H1 (cell line): ENCODE results near the gene FXN. TPM values are rescaled to one million over a fixed set of nuclear protein-coding genes. Genes with fewer than 3 reads are reported as not detected.

Experiments
- CTCF ChIA-PET: fragments of 300-600 bp; sonication (Branson Sonifier 250); formaldehyde crosslinking; loops from one replicate; lab custom pipeline; 2021; ENCODE audit not compliant: partially characterized antibody; lab: Charles Lee
- POLR2A ChIA-PET: fragments of 300-600 bp; sonication (Branson Sonifier 250); formaldehyde crosslinking; loops from one replicate; lab custom pipeline; 2021; ENCODE audit warnings: inconsistent platforms; ENCODE audit not compliant: partially characterized antibody; lab: Charles Lee
- DNase-seq, 2 experiments: peaks; one replicate each; pipeline versions ENCODE4 v3.0.0 to v3.0.0-alpha.2; 2010 to 2022; ENCODE audit warnings: low spot score in 2 of 2, low read depth in 1 of 2, mixed read lengths in 1 of 2
- FAIRE-seq: peaks from 2 replicates; lab custom pipeline; 2011; peaks lifted over from hg19 to GRCh38; lab: Jason Lieb, UNC
- H2AFZ ChIP-seq: 2 replicates; pipeline ENCODE4 v1.8.1; 2012; ENCODE audit warnings: low read length, inconsistent platforms
- H2AK5ac ChIP-seq: 2 replicates; pipeline ENCODE4 v1.6.1; 2013; ENCODE audit warnings: low read depth, low read length
- H2BK120ac ChIP-seq: replicated peaks from 2 replicates; pipeline ENCODE3; 2013; ENCODE audit warnings: low read depth, low read length, inconsistent platforms
- H2BK12ac ChIP-seq: 2 replicates; pipeline ENCODE4 v1.6.1; 2013; ENCODE audit warnings: low read depth, low read length
- H2BK15ac ChIP-seq: 2 replicates; pipeline ENCODE4 v1.6.1; 2013; ENCODE audit warnings: low read length
- H2BK20ac ChIP-seq: 2 replicates; pipeline ENCODE4 v1.6.1; 2013; ENCODE audit warnings: low read length
- H2BK5ac ChIP-seq: 2 replicates; pipeline ENCODE4 v1.6.1; 2013; ENCODE audit warnings: low read depth, low read length
- H3K14ac ChIP-seq: 2 replicates; pipeline ENCODE4 v1.6.1; 2013; ENCODE audit warnings: inconsistent platforms; ENCODE audit not compliant: insufficient read length
- H3K18ac ChIP-seq: 2 replicates; pipeline ENCODE4 v1.6.1; 2013; ENCODE audit warnings: low read length; ENCODE audit errors: extremely low read depth
- H3K23ac ChIP-seq: 2 replicates; pipeline ENCODE4 v1.6.1; 2013; ENCODE audit warnings: inconsistent platforms; ENCODE audit not compliant: insufficient read length
- H3K23me2 ChIP-seq: 2 replicates; pipeline ENCODE4 v1.6.1; 2013; ENCODE audit warnings: low read depth, low read length
- H3K27ac ChIP-seq: 2 replicates; pipeline ENCODE4 v1.6.1; 2011; ENCODE audit warnings: low read depth, low read length, inconsistent platforms
- H3K27me3 ChIP-seq, 4 experiments: replicated peaks in 1 of 4; 1 replicate in 1 of 4; 2 replicates in 3 of 4; pipeline versions ENCODE4 v1.6.1 to v1.8.1; 2011 to 2013; ENCODE audit warnings: low read length in 3 of 4, mild to moderate bottlenecking in 3 of 4, inconsistent platforms in 2 of 4, mixed read lengths in 2 of 4, moderate library complexity in 1 of 4; ENCODE audit not compliant: control insufficient read depth in 3 of 4, insufficient read depth in 3 of 4; ENCODE audit errors: extremely low read depth in 1 of 4
- H3K36me3 ChIP-seq, 4 experiments: 2 replicates each; pipeline versions ENCODE4 v1.6.1 to v1.8.1; 2011 to 2013; ENCODE audit warnings: mild to moderate bottlenecking in 4 of 4, low read length in 3 of 4, moderate library complexity in 2 of 4, control low read depth in 1 of 4, inconsistent platforms in 1 of 4; ENCODE audit not compliant: insufficient read depth in 4 of 4, control insufficient read depth in 2 of 4
- H3K4ac ChIP-seq: replicated peaks from 2 replicates; pipeline ENCODE3; 2013; ENCODE audit warnings: low read length, low read depth, mixed read lengths, inconsistent platforms; ENCODE audit not compliant: insufficient read length
- H3K4me1 ChIP-seq, 4 experiments: replicated peaks in 1 of 4; 1 replicate in 1 of 4; 2 replicates in 3 of 4; pipeline versions ENCODE4 v1.6.1 to v1.8.1; 2011 to 2013; ENCODE audit warnings: low read length in 3 of 4, inconsistent platforms in 2 of 4, mixed read lengths in 1 of 4; ENCODE audit not compliant: insufficient read depth in 4 of 4, control insufficient read depth in 3 of 4
- H3K4me2 ChIP-seq, 2 experiments: 2 replicates each; pipeline versions ENCODE4 v1.6.1 to v1.8.1; 2011 to 2013; ENCODE audit warnings: low read depth in 2 of 2, low read length in 2 of 2, control low read depth in 1 of 2, inconsistent platforms in 1 of 2, mild to moderate bottlenecking in 1 of 2; ENCODE audit not compliant: insufficient read depth in 1 of 2
- H3K4me3 ChIP-seq, 4 experiments: fragments of 200-600, 300-600 bp in 1 of 4; sonication (generic), shearing (Covaris generic), sonication (Bioruptor Twin) in 1 of 4; 2 replicates each; pipeline versions ENCODE4 v1.5.1 to v1.8.1; 2011 to 2016; ENCODE audit warnings: low read length in 4 of 4, low read depth in 3 of 4, control low read depth in 2 of 4, inconsistent platforms in 2 of 4, mild to moderate bottlenecking in 2 of 4, mixed read lengths in 1 of 4, moderate library complexity in 1 of 4; ENCODE audit not compliant: insufficient read depth in 2 of 4; ENCODE audit errors: extremely low read depth in 1 of 4
- H3K56ac ChIP-seq: replicated peaks from 2 replicates; pipeline ENCODE3; 2013; ENCODE audit warnings: low read depth, mild to moderate bottlenecking, mixed read lengths, low read length, inconsistent platforms; ENCODE audit not compliant: insufficient read length
- H3K79me1 ChIP-seq: 2 replicates; pipeline ENCODE4 v1.6.1; 2013; ENCODE audit warnings: low read depth, low read length, control low read depth
- H3K79me2 ChIP-seq, 2 experiments: 2 replicates each; pipeline versions ENCODE4 v1.6.1 to v1.8.1; 2012 to 2013; ENCODE audit warnings: low read length in 2 of 2, mild to moderate bottlenecking in 2 of 2, inconsistent platforms in 1 of 2; ENCODE audit not compliant: insufficient read depth in 2 of 2, control insufficient read depth in 1 of 2
- H3K9ac ChIP-seq, 4 experiments: replicated peaks in 1 of 4; 1 replicate in 1 of 4; 2 replicates in 3 of 4; pipeline versions ENCODE4 v1.6.1 to v1.8.1; 2011 to 2013; ENCODE audit warnings: low read depth in 3 of 4, low read length in 3 of 4, control low read depth in 2 of 4, mild to moderate bottlenecking in 2 of 4, moderate library complexity in 2 of 4, inconsistent platforms in 1 of 4; ENCODE audit errors: extremely low read depth in 1 of 4
- H3K9me3 ChIP-seq, 2 experiments: 2 replicates each; pipeline versions ENCODE4 v1.6.1 to v1.8.1; 2012 to 2013; ENCODE audit warnings: mild to moderate bottlenecking in 2 of 2, moderate library complexity in 2 of 2, control low read depth in 1 of 2, inconsistent platforms in 1 of 2, low read depth in 1 of 2, low read length in 1 of 2, mixed read lengths in 1 of 2; ENCODE audit not compliant: insufficient read depth in 2 of 2
- H4K20me1 ChIP-seq, 2 experiments: replicated peaks in 1 of 2; 2 replicates each; pipeline versions ENCODE3 to v1.8.1; 2011 to 2013; ENCODE audit warnings: inconsistent platforms in 2 of 2, low read length in 2 of 2, mild to moderate bottlenecking in 1 of 2; ENCODE audit not compliant: insufficient read depth in 2 of 2, control insufficient read depth in 1 of 2
- H4K5ac ChIP-seq: 2 replicates; pipeline ENCODE4 v1.6.1; 2013; ENCODE audit warnings: low read length, low read depth, mixed read lengths, inconsistent platforms; ENCODE audit not compliant: insufficient read length
- H4K8ac ChIP-seq: 2 replicates; pipeline ENCODE4 v1.8.0; 2013; ENCODE audit warnings: mild to moderate bottlenecking, moderate library complexity, low read length, inconsistent platforms; ENCODE audit not compliant: insufficient read depth; ENCODE audit errors: extremely low read depth
- H4K91ac ChIP-seq: replicated peaks from 2 replicates; pipeline ENCODE3; 2013; ENCODE audit warnings: low read length, mixed read lengths, inconsistent platforms; ENCODE audit not compliant: insufficient read length
- RFX5 ChIP-seq: IDR thresholded peaks from 2 replicates; pipeline ENCODE4 v1.6.1; 2011; ENCODE audit warnings: low read depth, low read length, improper control_type of control experiment, borderline replicate concordance
- WGBS, 2 experiments: shearing (Covaris generic) in 1 of 2; methylation state at CpG; one replicate each; pipeline versions ENCODE4 v1.1.6 to v1.1.7; 2013 to 2015; ENCODE audit warnings: low lambda C conversion rate in 2 of 2, mixed read lengths in 2 of 2, inconsistent platforms in 1 of 2, low coverage in 1 of 2, missing lambda C conversion rate in 1 of 2; ENCODE audit not compliant: insufficient replicate concordance in 2 of 2, insufficient coverage in 1 of 2, insufficient read length in 1 of 2; ENCODE audit errors: extremely low coverage in 1 of 2, missing lambda C conversion rate in 1 of 2; 5-methylcytosine and 5-hydroxymethylcytosine counted together
- polyA plus RNA-seq, 7 experiments: library from polyadenylated mRNA; depleted of rRNA in 3 of 7; stranded (reverse) in 5 of 7; unstranded in 2 of 7; fragments of >200 nt in 5 of 7; fragments of 200-250 nt in 2 of 7; gene quantifications; 1 replicate in 5 of 7; 2 replicates in 1 of 7; 4 replicates in 1 of 7; pipeline versions ENCODE4 v1.2.1 to v1.2.3, GENCODE V29; 2011 to 2013; ENCODE audit warnings: missing spikeins in 2 of 7, mixed read lengths in 2 of 7
- total RNA-seq: library from RNA; stranded (reverse); fragmentation: NEBNext Ultra II Directional; extraction: Animal tissue kit (Norgen Biotek cat#: 25700); gene quantifications from 2 replicates; pipeline ENCODE4 v1.2.1, GENCODE V29; 2021

The FXN gene
- total and polyA plus RNA-seq, 2 of the 8 experiments (the other 6 are each of a cell fraction or from before 2014, with no cell fraction given), result 34.2 to 37.5 TPM

- Histone ChIP-seq H2AK5ac (no peak overlapping the region), H3K9ac (no peak overlapping the region), H4K8ac (no peak overlapping the region), H3K14ac (no peak overlapping the region), H2BK20ac (no peak overlapping the region), H4K91ac (no peak overlapping the region), H4K20me1 (no peaks in the 10 kb centered on the region), H3K23ac (no peak overlapping the region), H2BK120ac (no peak overlapping the region), H3K27me3 (no peaks in the 10 kb centered on the region), H3K56ac (no peak overlapping the region), H3K4me1 (peaks cover 0 to 5% (median 0%) of the 10 kb centered on the region in 4 experiments; a peak in 1 of 7 replicates), H2AFZ (no peak overlapping the region), H4K5ac (no peak overlapping the region), H3K4me2 (no peak overlapping the region), H3K23me2 (no peaks in the 10 kb centered on the region), H3K27ac (no peak overlapping the region), H3K4me3 (no peak overlapping the region), H3K36me3 (peaks cover 0 to 5% (median 0%) of the 10 kb centered on the region in 4 experiments; a peak in 1 of 8 replicates), H2BK5ac (no peak overlapping the region), H3K9me3 (no peaks in the 10 kb centered on the region), H2BK15ac (no peak overlapping the region), H2BK12ac (no peak overlapping the region), H3K18ac (no peak overlapping the region), H3K79me1 (no peaks in the 10 kb centered on the region), H3K4ac (no peak overlapping the region), H3K79me2 (no peaks in the 10 kb centered on the region)
- WGBS, 2 experiments, result 92% methylated on average over 4 of the region's 4 CpGs; no CpG with 5 or more reads in 1 of the 2 experiments
- ChIA-PET CTCF (no interaction called here), POLR2A (no interaction called here)
- FAIRE-seq (no peak), DNase-seq (no peak)
- no peak for TF ChIP-seq RFX5
Measured at GRCh38 chr9:69081261-69081660, 45.7 kb downstream of the FXN start.
